Endodermal cell (in vitro differentiated cells): ENCODE data around the gene CCDC87. TPM values are rescaled to one million over a fixed set of nuclear protein-coding genes. Genes with fewer than 3 reads are reported as not detected.
A peak's percentile ranks its signal among the peaks of the same experiment; 100 is the strongest.

ENCODE experiments used
- DNase-seq: peaks from one replicate; pipeline ENCODE4 v3.0.0-alpha.2; 2017
- H3K27ac ChIP-seq: 2 replicates; pipeline ENCODE4 v1.5.1; 2013; ENCODE audit warnings: mild to moderate bottlenecking, low read depth, low read length, moderate library complexity
- H3K27me3 ChIP-seq: 2 replicates; pipeline ENCODE4 v1.6.1; 2013; ENCODE audit warnings: mild to moderate bottlenecking, low read length, moderate library complexity; ENCODE audit not compliant: insufficient read depth, control insufficient read depth, poor library complexity, severe bottlenecking
- H3K36me3 ChIP-seq: 2 replicates; pipeline ENCODE4 v1.7.0; 2013; ENCODE audit warnings: mild to moderate bottlenecking, low read length, moderate library complexity; ENCODE audit not compliant: control insufficient read depth, insufficient read depth
- H3K4me1 ChIP-seq: one replicate; pipeline ENCODE4 v1.7.0; 2013; ENCODE audit warnings: low read length; ENCODE audit not compliant: control insufficient read depth, insufficient read depth
- H3K4me3 ChIP-seq: 2 replicates; pipeline ENCODE4 v1.5.1; 2013; ENCODE audit warnings: mild to moderate bottlenecking, low read length, moderate library complexity
- H3K9ac ChIP-seq: 2 replicates; pipeline ENCODE4 v1.6.1; 2013; ENCODE audit warnings: mild to moderate bottlenecking, low read length, moderate library complexity; ENCODE audit not compliant: poor library complexity, severe bottlenecking; ENCODE audit errors: extremely low read depth
- H3K9me3 ChIP-seq: 2 replicates; pipeline ENCODE4 v1.6.1; 2013; ENCODE audit warnings: mild to moderate bottlenecking, low read length, moderate library complexity; ENCODE audit not compliant: control insufficient read depth
- H3K27ac Mint-ChIP-seq: 2 replicates; pipeline ENCODE4 v1.8.0; 2020; ENCODE audit warnings: mixed read lengths
- H3K27me3 Mint-ChIP-seq: 2 replicates; pipeline ENCODE4 v1.8.0; 2021; ENCODE audit warnings: mild to moderate bottlenecking, mixed read lengths; ENCODE audit not compliant: insufficient read depth
- H3K36me3 Mint-ChIP-seq: 2 replicates; pipeline ENCODE4 v1.8.0; 2020; ENCODE audit warnings: low read depth, mixed read lengths
- H3K4me1 Mint-ChIP-seq: 2 replicates; pipeline ENCODE4 v1.8.0; 2020; ENCODE audit warnings: mixed read lengths
- H3K4me3 Mint-ChIP-seq: 2 replicates; pipeline ENCODE4 v1.8.0; 2020; ENCODE audit warnings: mild to moderate bottlenecking, moderate library complexity, mixed read lengths
- H3K9me3 Mint-ChIP-seq: 2 replicates; pipeline ENCODE4 v1.8.0; 2020; ENCODE audit warnings: mild to moderate bottlenecking, mixed read lengths
- WGBS, 2 experiments: methylation state at CpG; one replicate each; pipeline versions ENCODE4 v1.1.5 to v1.1.7; 2013; ENCODE audit warnings: missing lambda C conversion rate in 2 of 2, mixed read lengths in 1 of 2; ENCODE audit not compliant: insufficient coverage in 1 of 2, insufficient read length in 1 of 2; 5-methylcytosine and 5-hydroxymethylcytosine counted together
- total RNA-seq, 2 donors: library from RNA; stranded (reverse); fragmentation: NEBNext Ultra II Directional in 1 of 2; extraction: Animal tissue kit (Norgen Biotek cat#: 25700) in 1 of 2; gene quantifications; 2 replicates in 1 of 2; 3 replicates in 1 of 2; pipeline ENCODE4 v1.2.1, GENCODE V29; 2021
- TF ChIP-seq, protein P1 (sequence below): fragments of 200-600 bp; sonication (generic); conservative IDR thresholded peaks from 2 replicates; pipeline ENCODE4 v1.5.0; 2021; ENCODE audit warnings: antibody characterized with exemption, mild to moderate bottlenecking

CCDC87 gene
- total RNA-seq, 2 donors from 2014 or later: 0.84 to 1.5 TPM

DNA sequence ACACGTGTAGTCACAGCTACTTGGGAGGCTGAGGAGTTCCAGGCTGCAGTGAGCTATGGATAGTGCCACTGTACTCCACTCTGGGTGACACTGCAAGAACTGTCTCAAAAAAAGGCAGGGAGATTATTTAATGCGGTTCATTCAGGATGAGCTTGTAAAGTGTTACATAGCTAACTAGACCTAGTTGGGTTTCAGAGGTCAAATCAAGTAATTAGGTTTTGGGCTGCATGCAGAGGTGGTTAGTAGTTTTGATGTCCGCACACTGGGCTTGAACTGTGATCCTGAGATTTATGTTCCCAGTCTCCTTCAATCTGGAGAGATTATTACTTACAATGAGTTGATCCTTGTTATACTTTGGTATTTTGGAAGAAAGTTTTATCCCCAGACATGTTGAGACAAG is 43.5 kb upstream of the CCDC87 start:
- H3K27me3 ChIP-seq: no peaks in the 10 kb centered on the region
- Mint-ChIP-seq H3K27me3 (no peaks in the 10 kb centered on the region), H3K4me3 (no peak overlapping the region), H3K9me3 (peaks cover 2% of the 10 kb centered on the region), H3K27ac (peak overlapping the region; percentile 74), H3K4me1 (peaks cover 30% of the 10 kb centered on the region), H3K36me3 (peaks cover 60% of the 10 kb centered on the region)
- no peaks in the 10 kb centered on the region for H3K4me1 ChIP-seq
- 96 to 100% methylated on average over 3 of the region's 3 CpGs for WGBS, 2 experiments
- H3K27ac ChIP-seq: no peak overlapping the region
- no peak overlapping the region for H3K9ac ChIP-seq
- H3K9me3 ChIP-seq: no peaks in the 10 kb centered on the region
- DNase-seq: no peak
- H3K4me3 ChIP-seq: no peak overlapping the region
- TF ChIP-seq, protein P1, sequence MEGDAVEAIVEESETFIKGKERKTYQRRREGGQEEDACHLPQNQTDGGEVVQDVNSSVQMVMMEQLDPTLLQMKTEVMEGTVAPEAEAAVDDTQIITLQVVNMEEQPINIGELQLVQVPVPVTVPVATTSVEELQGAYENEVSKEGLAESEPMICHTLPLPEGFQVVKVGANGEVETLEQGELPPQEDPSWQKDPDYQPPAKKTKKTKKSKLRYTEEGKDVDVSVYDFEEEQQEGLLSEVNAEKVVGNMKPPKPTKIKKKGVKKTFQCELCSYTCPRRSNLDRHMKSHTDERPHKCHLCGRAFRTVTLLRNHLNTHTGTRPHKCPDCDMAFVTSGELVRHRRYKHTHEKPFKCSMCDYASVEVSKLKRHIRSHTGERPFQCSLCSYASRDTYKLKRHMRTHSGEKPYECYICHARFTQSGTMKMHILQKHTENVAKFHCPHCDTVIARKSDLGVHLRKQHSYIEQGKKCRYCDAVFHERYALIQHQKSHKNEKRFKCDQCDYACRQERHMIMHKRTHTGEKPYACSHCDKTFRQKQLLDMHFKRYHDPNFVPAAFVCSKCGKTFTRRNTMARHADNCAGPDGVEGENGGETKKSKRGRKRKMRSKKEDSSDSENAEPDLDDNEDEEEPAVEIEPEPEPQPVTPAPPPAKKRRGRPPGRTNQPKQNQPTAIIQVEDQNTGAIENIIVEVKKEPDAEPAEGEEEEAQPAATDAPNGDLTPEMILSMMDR: no peak
- peaks cover 62% of the 10 kb centered on the region for H3K36me3 ChIP-seq

DNA sequence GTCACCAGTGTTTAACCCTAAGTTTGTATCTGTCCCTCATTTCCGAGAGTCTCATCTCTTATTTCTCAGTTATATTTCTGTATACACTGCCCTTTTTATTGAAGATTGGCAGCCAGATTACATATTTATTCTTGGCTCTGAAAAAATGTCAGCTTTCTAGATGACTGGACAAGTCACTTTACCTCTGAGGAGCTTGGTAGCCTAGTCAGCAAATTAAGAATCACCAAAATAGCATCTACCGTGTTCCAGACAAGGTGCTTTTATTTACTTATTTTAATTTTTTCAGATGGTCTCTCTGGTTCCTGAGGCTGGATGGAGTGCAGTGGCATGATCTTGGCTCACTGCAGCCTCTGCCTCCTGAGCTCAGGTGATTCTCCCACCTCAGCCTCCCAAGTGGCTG is 40.1 kb upstream of the CCDC87 start:
- H3K4me1 ChIP-seq: no peaks in the 10 kb centered on the region
- TF ChIP-seq, protein P1: no peak
- DNase-seq: no peak
- peaks cover 2% of the 10 kb centered on the region for H3K9me3 Mint-ChIP-seq
- no peak overlapping the region for H3K27ac Mint-ChIP-seq
- no peaks in the 10 kb centered on the region for H3K9me3 ChIP-seq
- 98% methylated on average over 2 of the region's 2 CpGs; no CpG with 5 or more reads in 1 of the 2 experiments for WGBS, 2 experiments
- H3K27me3 Mint-ChIP-seq: no peaks in the 10 kb centered on the region
- H3K4me3 Mint-ChIP-seq: no peak overlapping the region
- no peak overlapping the region for H3K4me3 ChIP-seq
- H3K9ac ChIP-seq: no peak overlapping the region
- H3K36me3 ChIP-seq: peaks cover 71% of the 10 kb centered on the region
- H3K27me3 ChIP-seq: no peaks in the 10 kb centered on the region
- peaks cover 65% of the 10 kb centered on the region for H3K36me3 Mint-ChIP-seq
- H3K4me1 Mint-ChIP-seq: peaks cover 7% of the 10 kb centered on the region
- H3K27ac ChIP-seq: no peak overlapping the region

- no peak overlapping the region for H3K27ac Mint-ChIP-seq
- Histone ChIP-seq H3K36me3 (peaks cover 80% of the 10 kb centered on the region), H3K9ac (no peak overlapping the region), H3K4me3 (no peak overlapping the region), H3K9me3 (no peaks in the 10 kb centered on the region), H3K27me3 (no peaks in the 10 kb centered on the region), H3K4me1 (no peaks in the 10 kb centered on the region), H3K27ac (no peak overlapping the region)
- peaks cover 74% of the 10 kb centered on the region for H3K36me3 Mint-ChIP-seq
- peaks cover 2% of the 10 kb centered on the region for H3K9me3 Mint-ChIP-seq
- WGBS, 2 experiments: 98% methylated on average over 6 of the region's 6 CpGs
- TF ChIP-seq, protein P1: no peak
- no peak for DNase-seq
- no peak overlapping the region for H3K4me3 Mint-ChIP-seq
- no peaks in the 10 kb centered on the region for H3K27me3 Mint-ChIP-seq
- no peaks in the 10 kb centered on the region for H3K4me1 Mint-ChIP-seq
Measured at GRCh38 chr11:66631883-66632282, 39.0 kb upstream of the CCDC87 start.
